Neural cell (in vitro differentiated cells): ENCODE results near the gene TSPAN14.

Source experiments
- MXI1 ChIP-seq: fragments of 450-650 bp; conservative IDR thresholded peaks from 2 replicates; pipeline ENCODE4 v1.6.1; 2014; ENCODE audit warnings: antibody characterized with exemption, mild to moderate bottlenecking; ENCODE audit not compliant: poor library complexity, severe bottlenecking
- POLR2AphosphoS5 ChIP-seq: IDR thresholded peaks from 2 replicates; pipeline ENCODE4 v1.6.1; 2012
- RAD21 ChIP-seq: fragments of 450-650 bp; conservative IDR thresholded peaks from 2 replicates; pipeline ENCODE4 v1.6.1; 2014; ENCODE audit warnings: antibody characterized with exemption, mild to moderate bottlenecking, moderate library complexity
- SMC3 ChIP-seq: fragments of 450-650 bp; conservative IDR thresholded peaks from 2 replicates; pipeline ENCODE4 v1.6.1; 2014; ENCODE audit warnings: antibody characterized with exemption, mild to moderate bottlenecking, moderate library complexity; ENCODE audit not compliant: poor library complexity
- TF ChIP-seq, protein P1 (sequence below): fragments of 450-650 bp; IDR thresholded peaks from 2 replicates; pipeline ENCODE4 v1.5.1; 2014; ENCODE audit warnings: antibody characterized with exemption, mild to moderate bottlenecking, moderate library complexity; ENCODE audit not compliant: poor library complexity, severe bottlenecking
- TF ChIP-seq, protein P2 (sequence below): IDR thresholded peaks from 2 replicates; pipeline ENCODE4 v1.6.1; 2012; ENCODE audit warnings: borderline replicate concordance

DNA sequence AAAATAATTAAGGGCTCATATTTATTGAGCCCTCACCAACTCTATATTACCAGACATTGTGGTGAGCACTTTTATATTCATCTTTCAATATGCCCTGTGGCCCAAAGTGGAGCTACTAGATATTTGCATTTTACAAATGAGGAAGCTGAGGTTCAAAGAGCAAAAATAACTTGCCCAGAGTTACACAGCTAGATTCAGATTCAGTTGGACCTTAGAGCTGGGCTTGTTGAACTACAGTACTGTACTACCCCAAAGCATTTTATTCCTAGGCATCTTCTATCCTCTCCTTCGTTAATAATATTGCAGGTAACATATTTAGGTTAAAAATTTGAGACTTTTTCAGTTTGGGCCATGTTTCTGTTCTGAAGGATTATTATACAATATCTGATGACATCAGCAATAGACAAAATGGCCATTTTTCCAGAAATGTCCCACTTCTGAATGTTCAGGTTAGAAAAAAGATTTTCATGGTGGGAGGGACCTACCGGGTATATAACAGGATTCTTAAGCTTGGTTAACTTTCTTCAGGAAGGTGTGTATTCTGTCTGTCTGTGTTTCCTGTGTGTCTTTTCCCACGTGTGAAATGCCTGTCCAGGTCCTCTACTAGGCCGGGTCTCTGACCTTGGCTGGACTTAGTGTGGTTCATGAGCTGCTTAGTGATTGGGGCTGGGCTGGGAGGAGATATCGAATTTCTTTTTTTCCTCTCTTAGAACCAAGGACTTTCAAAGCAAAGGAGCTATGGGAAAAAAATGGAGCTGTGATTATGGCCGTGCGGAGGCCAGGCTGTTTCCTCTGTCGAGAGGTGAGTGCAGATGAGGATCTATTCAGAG, 32.2 kb upstream of the TSPAN14 start:
- TF ChIP-seq, protein P1, sequence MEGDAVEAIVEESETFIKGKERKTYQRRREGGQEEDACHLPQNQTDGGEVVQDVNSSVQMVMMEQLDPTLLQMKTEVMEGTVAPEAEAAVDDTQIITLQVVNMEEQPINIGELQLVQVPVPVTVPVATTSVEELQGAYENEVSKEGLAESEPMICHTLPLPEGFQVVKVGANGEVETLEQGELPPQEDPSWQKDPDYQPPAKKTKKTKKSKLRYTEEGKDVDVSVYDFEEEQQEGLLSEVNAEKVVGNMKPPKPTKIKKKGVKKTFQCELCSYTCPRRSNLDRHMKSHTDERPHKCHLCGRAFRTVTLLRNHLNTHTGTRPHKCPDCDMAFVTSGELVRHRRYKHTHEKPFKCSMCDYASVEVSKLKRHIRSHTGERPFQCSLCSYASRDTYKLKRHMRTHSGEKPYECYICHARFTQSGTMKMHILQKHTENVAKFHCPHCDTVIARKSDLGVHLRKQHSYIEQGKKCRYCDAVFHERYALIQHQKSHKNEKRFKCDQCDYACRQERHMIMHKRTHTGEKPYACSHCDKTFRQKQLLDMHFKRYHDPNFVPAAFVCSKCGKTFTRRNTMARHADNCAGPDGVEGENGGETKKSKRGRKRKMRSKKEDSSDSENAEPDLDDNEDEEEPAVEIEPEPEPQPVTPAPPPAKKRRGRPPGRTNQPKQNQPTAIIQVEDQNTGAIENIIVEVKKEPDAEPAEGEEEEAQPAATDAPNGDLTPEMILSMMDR = no peak
- no peak for TF ChIP-seq RAD21
- no peak for TF ChIP-seq MXI1
- no peak for TF ChIP-seq SMC3
- TF ChIP-seq POLR2AphosphoS5 = no peak
- TF ChIP-seq, protein P2, sequence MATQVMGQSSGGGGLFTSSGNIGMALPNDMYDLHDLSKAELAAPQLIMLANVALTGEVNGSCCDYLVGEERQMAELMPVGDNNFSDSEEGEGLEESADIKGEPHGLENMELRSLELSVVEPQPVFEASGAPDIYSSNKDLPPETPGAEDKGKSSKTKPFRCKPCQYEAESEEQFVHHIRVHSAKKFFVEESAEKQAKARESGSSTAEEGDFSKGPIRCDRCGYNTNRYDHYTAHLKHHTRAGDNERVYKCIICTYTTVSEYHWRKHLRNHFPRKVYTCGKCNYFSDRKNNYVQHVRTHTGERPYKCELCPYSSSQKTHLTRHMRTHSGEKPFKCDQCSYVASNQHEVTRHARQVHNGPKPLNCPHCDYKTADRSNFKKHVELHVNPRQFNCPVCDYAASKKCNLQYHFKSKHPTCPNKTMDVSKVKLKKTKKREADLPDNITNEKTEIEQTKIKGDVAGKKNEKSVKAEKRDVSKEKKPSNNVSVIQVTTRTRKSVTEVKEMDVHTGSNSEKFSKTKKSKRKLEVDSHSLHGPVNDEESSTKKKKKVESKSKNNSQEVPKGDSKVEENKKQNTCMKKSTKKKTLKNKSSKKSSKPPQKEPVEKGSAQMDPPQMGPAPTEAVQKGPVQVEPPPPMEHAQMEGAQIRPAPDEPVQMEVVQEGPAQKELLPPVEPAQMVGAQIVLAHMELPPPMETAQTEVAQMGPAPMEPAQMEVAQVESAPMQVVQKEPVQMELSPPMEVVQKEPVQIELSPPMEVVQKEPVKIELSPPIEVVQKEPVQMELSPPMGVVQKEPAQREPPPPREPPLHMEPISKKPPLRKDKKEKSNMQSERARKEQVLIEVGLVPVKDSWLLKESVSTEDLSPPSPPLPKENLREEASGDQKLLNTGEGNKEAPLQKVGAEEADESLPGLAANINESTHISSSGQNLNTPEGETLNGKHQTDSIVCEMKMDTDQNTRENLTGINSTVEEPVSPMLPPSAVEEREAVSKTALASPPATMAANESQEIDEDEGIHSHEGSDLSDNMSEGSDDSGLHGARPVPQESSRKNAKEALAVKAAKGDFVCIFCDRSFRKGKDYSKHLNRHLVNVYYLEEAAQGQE = no peak
